Measurements from ENCODE around the gene FAM110A. TPM values are rescaled to one million over a fixed set of nuclear protein-coding genes. Genes with fewer than 3 reads are reported as not detected.

The FAM110A gene
- total RNA-seq, 1 donor from 2014 or later = 7.1 TPM

DNA sequence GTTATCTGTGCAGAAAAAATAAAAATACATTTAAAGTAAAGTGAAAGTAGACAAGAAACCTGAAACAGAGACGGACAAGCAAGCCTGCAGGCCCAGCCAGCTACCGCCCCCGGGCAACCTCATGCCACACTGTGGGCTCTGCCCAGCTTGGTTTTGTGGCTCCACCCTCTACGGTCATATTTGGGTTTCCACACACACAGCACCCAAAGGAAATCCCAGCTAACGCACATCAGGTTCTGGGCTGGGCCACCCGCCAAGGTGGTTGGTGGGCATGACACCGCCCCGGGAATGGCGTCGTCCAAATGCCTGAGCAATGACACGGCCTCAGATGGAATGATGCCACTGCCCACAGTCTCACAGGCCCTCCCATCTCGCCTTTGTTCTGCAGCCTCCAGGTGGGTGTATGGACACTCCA is 22.9 kb downstream of the FAM110A start:
- no peak overlapping the region for H3K4me3 ChIP-seq (ENCODE audit: low read depth, low read length)
- peak; percentile 98 for DNase-seq (ENCODE audit: low read depth)
- TF ChIP-seq, protein P1, sequence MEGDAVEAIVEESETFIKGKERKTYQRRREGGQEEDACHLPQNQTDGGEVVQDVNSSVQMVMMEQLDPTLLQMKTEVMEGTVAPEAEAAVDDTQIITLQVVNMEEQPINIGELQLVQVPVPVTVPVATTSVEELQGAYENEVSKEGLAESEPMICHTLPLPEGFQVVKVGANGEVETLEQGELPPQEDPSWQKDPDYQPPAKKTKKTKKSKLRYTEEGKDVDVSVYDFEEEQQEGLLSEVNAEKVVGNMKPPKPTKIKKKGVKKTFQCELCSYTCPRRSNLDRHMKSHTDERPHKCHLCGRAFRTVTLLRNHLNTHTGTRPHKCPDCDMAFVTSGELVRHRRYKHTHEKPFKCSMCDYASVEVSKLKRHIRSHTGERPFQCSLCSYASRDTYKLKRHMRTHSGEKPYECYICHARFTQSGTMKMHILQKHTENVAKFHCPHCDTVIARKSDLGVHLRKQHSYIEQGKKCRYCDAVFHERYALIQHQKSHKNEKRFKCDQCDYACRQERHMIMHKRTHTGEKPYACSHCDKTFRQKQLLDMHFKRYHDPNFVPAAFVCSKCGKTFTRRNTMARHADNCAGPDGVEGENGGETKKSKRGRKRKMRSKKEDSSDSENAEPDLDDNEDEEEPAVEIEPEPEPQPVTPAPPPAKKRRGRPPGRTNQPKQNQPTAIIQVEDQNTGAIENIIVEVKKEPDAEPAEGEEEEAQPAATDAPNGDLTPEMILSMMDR (IDR thresholded peaks at IDR 0.05; ENCODE audit: insufficient read depth, low read length, severe bottlenecking) = no peak

GRCh38 chr20:858011-858410 is 24.5 kb downstream of the FAM110A start:
- peak; percentile 80 for FAIRE-seq

More for the DNA sequence above, 22.9 kb downstream of the FAM110A start:
- peaks cover 2% of the 10 kb centered on the region for H3K36me3 ChIP-seq (ENCODE audit: control insufficient read depth, insufficient read depth, low read length)
- no peaks in the 10 kb centered on the region for H3K27me3 ChIP-seq (ENCODE audit: control insufficient read depth, insufficient read depth, low read length)
- peak; percentile 98 for FAIRE-seq

GRCh38 chr20:859751-860231 is 26.3 kb downstream of the FAM110A start:
- DNase-seq (ENCODE audit: low read depth) (peak; percentile 78), FAIRE-seq (peak; percentile 93)
- Histone ChIP-seq H3K27me3 (ENCODE audit: control insufficient read depth, insufficient read depth, low read length) (no peaks in the 10 kb centered on the region), H3K36me3 (ENCODE audit: control insufficient read depth, insufficient read depth, low read length) (no peaks in the 10 kb centered on the region), H3K4me3 (ENCODE audit: low read depth, low read length) (no peak overlapping the region)
- TF ChIP-seq, protein P1 (IDR thresholded peaks at IDR 0.05; ENCODE audit: insufficient read depth, low read length, severe bottlenecking) = peak; percentile 10

More at GRCh38 chr20:858011-858410, 24.5 kb downstream of the FAM110A start:
- DNase-seq (ENCODE audit: low read depth) = peak; percentile 93
- no peak overlapping the region for H3K4me3 ChIP-seq (ENCODE audit: low read depth, low read length)
- TF ChIP-seq, protein P1 (IDR thresholded peaks at IDR 0.05; ENCODE audit: insufficient read depth, low read length, severe bottlenecking) = no peak
- H3K36me3 ChIP-seq (ENCODE audit: control insufficient read depth, insufficient read depth, low read length) = peaks cover 2% of the 10 kb centered on the region
- H3K27me3 ChIP-seq (ENCODE audit: control insufficient read depth, insufficient read depth, low read length) = no peaks in the 10 kb centered on the region

DNA sequence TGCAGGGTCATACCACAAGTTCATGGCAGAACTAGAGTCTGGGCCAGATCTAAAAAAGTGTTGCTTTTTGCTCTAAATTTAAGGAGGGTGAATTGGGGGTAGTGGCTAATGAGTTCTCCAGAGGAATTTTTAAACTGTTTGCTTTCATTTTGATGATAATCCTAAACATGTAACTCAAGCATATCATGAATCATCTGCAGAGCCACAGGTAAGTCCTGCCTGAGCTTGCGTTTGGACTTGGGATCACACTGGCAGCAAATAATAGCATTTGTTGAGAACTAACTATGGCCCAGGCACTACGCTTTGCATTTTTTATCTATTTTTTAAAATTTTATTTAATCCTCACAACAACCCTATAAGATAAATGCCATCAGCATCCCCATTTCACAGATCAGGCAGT is 27.4 kb downstream of the FAM110A start:
- H3K4me3 ChIP-seq (ENCODE audit: low read depth, low read length) = no peak overlapping the region
- FAIRE-seq (peak; percentile 62), DNase-seq (ENCODE audit: low read depth) (peak; percentile 68)
- H3K36me3 ChIP-seq (ENCODE audit: control insufficient read depth, insufficient read depth, low read length) = no peaks in the 10 kb centered on the region
- no peaks in the 10 kb centered on the region for H3K27me3 ChIP-seq (ENCODE audit: control insufficient read depth, insufficient read depth, low read length)
- TF ChIP-seq, protein P1 (IDR thresholded peaks at IDR 0.05; ENCODE audit: insufficient read depth, low read length, severe bottlenecking) = no peak

DNA sequence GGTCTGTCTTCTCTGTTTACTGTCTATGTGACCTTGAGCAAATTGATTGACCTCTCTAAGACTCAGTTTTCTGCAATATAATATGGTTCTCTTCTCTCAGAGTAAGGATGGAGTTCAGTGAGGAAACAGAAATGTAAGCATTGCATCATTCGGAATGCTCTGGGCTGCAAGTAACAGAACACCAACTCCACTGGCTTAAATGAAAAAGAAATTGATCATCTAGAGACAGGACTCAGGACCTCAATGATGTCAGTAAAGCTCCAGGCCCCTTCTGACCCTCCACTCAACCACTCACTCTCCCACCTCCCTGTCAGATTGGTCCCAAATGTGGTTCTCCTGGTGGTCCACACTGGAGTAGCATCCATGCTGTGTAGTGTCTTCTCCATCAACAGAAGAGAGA is 31.9 kb downstream of the FAM110A start:
- Histone ChIP-seq H3K4me3 (ENCODE audit: low read depth, low read length) (no peak overlapping the region), H3K36me3 (ENCODE audit: control insufficient read depth, insufficient read depth, low read length) (no peaks in the 10 kb centered on the region), H3K27me3 (ENCODE audit: control insufficient read depth, insufficient read depth, low read length) (no peaks in the 10 kb centered on the region)
- FAIRE-seq (no peak), DNase-seq (ENCODE audit: low read depth) (no peak)
- TF ChIP-seq, protein P1 (IDR thresholded peaks at IDR 0.05; ENCODE audit: insufficient read depth, low read length, severe bottlenecking) = no peak

DNA sequence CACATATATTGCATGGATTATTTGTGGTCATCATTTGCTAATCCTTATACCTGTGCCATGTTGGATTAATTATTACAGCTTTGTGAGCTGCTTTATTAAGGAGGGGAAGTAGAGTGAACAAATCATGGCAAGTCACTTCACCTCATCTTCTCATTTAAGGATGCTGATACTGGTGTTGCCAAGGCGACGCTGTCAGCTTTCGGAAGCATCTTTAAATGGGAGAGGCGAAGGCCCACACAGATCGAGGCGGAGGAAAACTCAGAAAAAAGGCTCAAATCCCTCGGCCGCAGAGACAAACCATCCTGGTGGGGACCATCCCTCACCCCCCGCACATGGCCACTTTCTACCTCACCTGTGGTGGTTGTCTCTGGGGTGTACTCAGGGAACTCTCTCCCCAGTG is 34.8 kb downstream of the FAM110A start:
- FAIRE-seq (no peak), DNase-seq (ENCODE audit: low read depth) (no peak)
- Histone ChIP-seq H3K36me3 (ENCODE audit: control insufficient read depth, insufficient read depth, low read length) (no peaks in the 10 kb centered on the region), H3K27me3 (ENCODE audit: control insufficient read depth, insufficient read depth, low read length) (no peaks in the 10 kb centered on the region), H3K4me3 (ENCODE audit: low read depth, low read length) (no peak overlapping the region)
- TF ChIP-seq, protein P1 (IDR thresholded peaks at IDR 0.05; ENCODE audit: insufficient read depth, low read length, severe bottlenecking) = no peak
